ENCODE measurements around the gene SPCS2.
"Not testable (repeated sequence)": the region's sequence is repeated elsewhere in the genome, so short reads cannot be mapped to it uniquely, and the experiment has no call there.

SPCS2 gene

GRCh38 chr11:74950374-74950969 lies 1.4 kb downstream of the SPCS2 start:
- no peak for DNase-seq

- DNase-seq, result no peak
Measured at GRCh38 chr11:74951226-74951625, 2.2 kb downstream of the SPCS2 start.

GRCh38 chr11:74952752-74953151 lies 3.7 kb downstream of the SPCS2 start:
- no peak for DNase-seq

- DNase-seq, result no peak
Measured at GRCh38 chr11:74953451-74953850, 4.4 kb downstream of the SPCS2 start.

- DNase-seq, result no peak
Measured at GRCh38 chr11:74954199-74954598, 5.1 kb downstream of the SPCS2 start.

GRCh38 chr11:74956397-74957015 lies 7.4 kb downstream of the SPCS2 start:
- no peak for DNase-seq

GRCh38 chr11:74957937-74958629 lies 9.0 kb downstream of the SPCS2 start:
- DNase-seq, result no peak

- not testable (repeated sequence) for DNase-seq
Measured at GRCh38 chr11:74960128-74960527, 11.1 kb downstream of the SPCS2 start.

GRCh38 chr11:74966651-74967050 lies 17.6 kb downstream of the SPCS2 start:
- DNase-seq, result no peak

- no peak for DNase-seq
Measured at GRCh38 chr11:74970852-74971395, 21.9 kb downstream of the SPCS2 start.

GRCh38 chr11:74971424-74971823 lies 22.4 kb downstream of the SPCS2 start:
- DNase-seq, result no peak

GRCh38 chr11:74978041-74978440 lies 29.0 kb downstream of the SPCS2 start:
- no peak for DNase-seq

- no peak for DNase-seq
Measured at GRCh38 chr11:74980634-74981033, 31.6 kb downstream of the SPCS2 start.

- DNase-seq, result no peak
Measured at GRCh38 chr11:74981888-74982287, 32.8 kb downstream of the SPCS2 start.

GRCh38 chr11:74984070-74984469 lies 35.0 kb downstream of the SPCS2 start:
- DNase-seq, result no peak

- DNase-seq, result no peak
Measured at GRCh38 chr11:74984730-74985129, 35.7 kb downstream of the SPCS2 start.

GRCh38 chr11:74988541-74989259 lies 39.6 kb downstream of the SPCS2 start, which contains the start of gene NEU3:
Gene NEU3, plus strand, starts transcription at chr11:74988933. Its CDS starts 128 bp downstream, at chr11:74989061.
- DNase-seq, result peak; percentile 87

GRCh38 chr11:74989260-74989638 lies 40.2 kb downstream of the SPCS2 start:
- DNase-seq, result no peak

GRCh38 chr11:74990150-74990549 lies 41.1 kb downstream of the SPCS2 start:
- not testable (repeated sequence) for DNase-seq

- no peak for DNase-seq
Measured at GRCh38 chr11:74990941-74991340, 41.9 kb downstream of the SPCS2 start.

- DNase-seq, result no peak
Measured at GRCh38 chr11:74992852-74993251, 43.8 kb downstream of the SPCS2 start.

GRCh38 chr11:75000975-75001354 lies 51.9 kb downstream of the SPCS2 start:
- DNase-seq, result no peak

GRCh38 chr11:75001686-75002085 lies 52.6 kb downstream of the SPCS2 start:
- DNase-seq, result no peak
